Measurements from ENCODE around the gene ZNF319. TPM values are rescaled to one million over a fixed set of nuclear protein-coding genes. Genes with fewer than 3 reads are reported as not detected.

The ZNF319 gene
- total RNA-seq, 1 donor from 2014 or later: 11.5 TPM

- H3K36me3 ChIP-seq (ENCODE audit: insufficient read depth, low read length): no peaks in the 10 kb centered on the region
- Mint-ChIP-seq H3K9me3 (ENCODE audit: unreplicated experiment) (no peaks in the 10 kb centered on the region), H3K4me1 (ENCODE audit: low read depth, unreplicated experiment) (no peaks in the 10 kb centered on the region), H3K4me3 (ENCODE audit: unreplicated experiment) (no peak overlapping the region), H3K27ac (ENCODE audit: unreplicated experiment) (no peak overlapping the region), H3K36me3 (ENCODE audit: low read depth, unreplicated experiment) (peaks cover 4% of the 10 kb centered on the region), H3K27me3 (ENCODE audit: low read depth, unreplicated experiment) (peaks cover 4% of the 10 kb centered on the region)
- DNase-seq (ENCODE audit: low read depth) (no peak), FAIRE-seq (no peak)
- H3K27me3 ChIP-seq (ENCODE audit: insufficient read depth, low read length): peaks cover 4% of the 10 kb centered on the region
- no peak overlapping the region for H2AFZ ChIP-seq (ENCODE audit: low read depth, low read length)
- no peak overlapping the region for H3K4me2 ChIP-seq (ENCODE audit: low read length)
- no peak overlapping the region for H3K9ac ChIP-seq (ENCODE audit: low read length)
- peaks cover 6% of the 10 kb centered on the region for H4K20me1 ChIP-seq (ENCODE audit: insufficient read depth, low read length)
- no peak overlapping the region for H3K4me3 ChIP-seq (ENCODE audit: insufficient read depth, low read depth, low read length)
- no peaks in the 10 kb centered on the region for H3K4me1 ChIP-seq (ENCODE audit: insufficient read depth, low read length)
- no peak overlapping the region for H3K27ac ChIP-seq (ENCODE audit: low read depth, low read length)
- no peaks in the 10 kb centered on the region for H3K9me3 ChIP-seq (ENCODE audit: insufficient read depth, low read depth, low read length)
- TF ChIP-seq EZH2 (IDR thresholded peaks at IDR 0.05; ENCODE audit: insufficient read depth, low read length) (no peak), CTCF (IDR thresholded peaks at IDR 0.05; ENCODE audit: insufficient read depth, low read depth, low read length) (no peak)
- no peaks in the 10 kb centered on the region for H3K79me2 ChIP-seq (ENCODE audit: insufficient read depth, low read length)
Measured at GRCh38 chr16:58032710-58033293, 32.3 kb upstream of the ZNF319 start.

DNA sequence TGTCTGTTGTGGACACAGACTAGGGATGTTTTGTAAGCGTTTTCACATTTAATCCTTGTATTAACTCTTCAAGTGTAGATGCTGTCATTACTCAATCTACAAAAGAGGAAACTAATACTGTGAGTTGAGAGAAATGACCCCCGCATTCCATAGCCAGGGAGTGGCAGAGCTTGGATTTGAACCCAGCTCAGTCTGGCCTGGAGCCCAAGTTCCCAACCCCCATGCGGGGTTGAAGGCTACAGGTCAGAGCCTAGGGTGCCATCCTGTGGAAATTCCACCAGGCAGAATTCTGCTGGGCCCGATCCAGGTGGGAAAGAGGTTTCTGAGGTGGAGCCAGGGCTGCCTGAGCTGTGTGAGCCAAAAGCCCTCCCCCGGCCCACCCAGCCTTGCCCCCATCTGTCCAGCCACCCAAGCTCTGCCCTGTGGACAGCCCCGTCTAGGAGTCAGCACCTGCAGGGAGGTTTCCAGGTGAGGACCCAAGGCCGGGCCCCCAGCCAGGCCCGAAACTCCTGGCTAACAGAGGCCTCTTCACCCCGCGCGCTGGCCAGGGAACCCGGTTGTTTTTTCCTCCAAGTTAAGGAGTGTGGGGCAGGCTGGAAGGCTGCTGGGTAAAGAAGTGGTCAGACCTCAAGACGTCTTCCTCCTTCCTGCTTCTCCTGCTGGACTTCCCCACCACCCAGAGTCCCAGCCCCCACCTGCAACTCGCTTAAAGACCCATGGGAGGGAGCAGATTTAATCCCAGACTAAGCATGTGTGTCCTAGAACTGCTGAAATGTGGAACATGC is 30.7 kb upstream of the ZNF319 start:
- no peak for FAIRE-seq
- no peaks in the 10 kb centered on the region for H3K9me3 ChIP-seq (ENCODE audit: insufficient read depth, low read depth, low read length)
- H3K4me1 Mint-ChIP-seq (ENCODE audit: low read depth, unreplicated experiment): no peaks in the 10 kb centered on the region
- H3K4me3 ChIP-seq (ENCODE audit: insufficient read depth, low read depth, low read length): no peak overlapping the region
- no peak overlapping the region for H3K4me2 ChIP-seq (ENCODE audit: low read length)
- no peak for DNase-seq (ENCODE audit: low read depth)
- peaks cover 3% of the 10 kb centered on the region for H3K27me3 Mint-ChIP-seq (ENCODE audit: low read depth, unreplicated experiment)
- H3K36me3 Mint-ChIP-seq (ENCODE audit: low read depth, unreplicated experiment): no peaks in the 10 kb centered on the region
- H3K27ac ChIP-seq (ENCODE audit: low read depth, low read length): no peak overlapping the region
- no peaks in the 10 kb centered on the region for H3K79me2 ChIP-seq (ENCODE audit: insufficient read depth, low read length)
- peaks cover 7% of the 10 kb centered on the region for H4K20me1 ChIP-seq (ENCODE audit: insufficient read depth, low read length)
- no peak overlapping the region for H3K4me3 Mint-ChIP-seq (ENCODE audit: unreplicated experiment)
- no peak overlapping the region for H3K9ac ChIP-seq (ENCODE audit: low read length)
- no peaks in the 10 kb centered on the region for H3K9me3 Mint-ChIP-seq (ENCODE audit: unreplicated experiment)
- H3K27ac Mint-ChIP-seq (ENCODE audit: unreplicated experiment): no peak overlapping the region
- peaks cover 9% of the 10 kb centered on the region for H3K27me3 ChIP-seq (ENCODE audit: insufficient read depth, low read length)
- peaks cover 3% of the 10 kb centered on the region for H3K4me1 ChIP-seq (ENCODE audit: insufficient read depth, low read length)
- TF ChIP-seq EZH2 (IDR thresholded peaks at IDR 0.05; ENCODE audit: insufficient read depth, low read length) (no peak), CTCF (IDR thresholded peaks at IDR 0.05; ENCODE audit: insufficient read depth, low read depth, low read length) (no peak)
- H2AFZ ChIP-seq (ENCODE audit: low read depth, low read length): no peak overlapping the region
- H3K36me3 ChIP-seq (ENCODE audit: insufficient read depth, low read length): no peaks in the 10 kb centered on the region

All from astrocyte (in vitro differentiated cells and primary cell).